Gastrocnemius medialis (tissue), 4 donors: ENCODE results near the gene ANTXR1. TPM values are rescaled to one million over a fixed set of nuclear protein-coding genes. Genes with fewer than 3 reads are reported as not detected.

Experiments
- ATAC-seq, 2 donors: fragments of 150-250 bp; one replicate each; pipeline ENCODE4 v1.9.1; 2016
- DNase-seq, 2 donors: peaks; one replicate each; pipeline ENCODE4 v3.0.0-alpha.2; 2019
- H3K27ac ChIP-seq, 4 donors: fragments of 200-600 bp; sonication (generic); 1 replicate in 1 of 4; 2 replicates in 3 of 4; pipeline ENCODE4 v1.5.1; 2016 to 2018; ENCODE audit warnings: mild to moderate bottlenecking in 2 of 4, moderate library complexity in 1 of 4
- H3K27me3 ChIP-seq, 3 donors: fragments of 200-600 bp; sonication (generic) in 2 of 3; 1 replicate in 1 of 3; 2 replicates in 2 of 3; pipeline versions ENCODE4 v1.5.1 to v1.6.0; 2016 to 2019; ENCODE audit warnings: mild to moderate bottlenecking in 1 of 3, moderate library complexity in 1 of 3
- H3K36me3 ChIP-seq, 2 donors: fragments of 200-600 bp; sonication (generic) in 1 of 2; one replicate each; pipeline ENCODE4 v1.5.1; 2017 to 2018
- H3K4me1 ChIP-seq, 2 donors: fragments of 200-600 bp; sonication (generic) in 1 of 2; one replicate each; pipeline ENCODE4 v1.5.1; 2016 to 2017; ENCODE audit warnings: mild to moderate bottlenecking in 2 of 2
- H3K4me3 ChIP-seq, 4 donors: fragments of 200-600 bp; sonication (generic) in 3 of 4; 1 replicate in 1 of 4; 2 replicates in 3 of 4; pipeline ENCODE4 v1.5.1; 2016 to 2019; ENCODE audit warnings: mild to moderate bottlenecking in 2 of 4
- H3K9me3 ChIP-seq, 3 donors: fragments of 200-600 bp; sonication (generic) in 2 of 3; 1 replicate in 1 of 3; 2 replicates in 2 of 3; pipeline ENCODE4 v1.5.1; 2016 to 2019
- POLR2A ChIP-seq, 2 donors: fragments of 450-650 bp; IDR thresholded peaks; one replicate each; pipeline ENCODE4 v1.6.1; 2017; ENCODE audit warnings: antibody characterized with exemption in 2 of 2, mild to moderate bottlenecking in 2 of 2, moderate library complexity in 2 of 2
- in situ Hi-C, 4 donors: fragments of 200-750 bp; cut with MboI; loops; one replicate each; pipeline versions ENCODE4 v1.15.0 to v1.8.0; 2017; ENCODE audit warnings: low sequenced_read_pairs in 4 of 4
- intact Hi-C: fragments of 100-400 bp; cut with DNase I; formaldehyde crosslinking; loops from one replicate; pipeline ENCODE4 v1.15.1; 2023; ENCODE audit warnings: low total_unique reads
- total RNA-seq, 4 donors: library from RNA; depleted of rRNA; stranded (reverse); fragments of >200 nt; gene quantifications; one replicate each; pipeline versions ENCODE4 v1.1.0 to v1.2.3, GENCODE V29; 2016
- TF ChIP-seq, protein P1 (sequence below), 5 experiments: fragments of 450-650 bp in 3 of 5; fragments of 200-600 bp in 2 of 5; sonication (generic) in 2 of 5; IDR thresholded peaks in 4 of 5; conservative IDR thresholded peaks in 1 of 5; 1 replicate in 4 of 5; 2 replicates in 1 of 5; pipeline ENCODE4 v1.5.1; 2016 to 2019; ENCODE audit warnings: antibody characterized with exemption in 5 of 5, mild to moderate bottlenecking in 3 of 5, moderate library complexity in 3 of 5

The ANTXR1 gene
- total RNA-seq, 4 donors from 2014 or later, result 8.0 to 13.6 (median 9.7) TPM

DNA sequence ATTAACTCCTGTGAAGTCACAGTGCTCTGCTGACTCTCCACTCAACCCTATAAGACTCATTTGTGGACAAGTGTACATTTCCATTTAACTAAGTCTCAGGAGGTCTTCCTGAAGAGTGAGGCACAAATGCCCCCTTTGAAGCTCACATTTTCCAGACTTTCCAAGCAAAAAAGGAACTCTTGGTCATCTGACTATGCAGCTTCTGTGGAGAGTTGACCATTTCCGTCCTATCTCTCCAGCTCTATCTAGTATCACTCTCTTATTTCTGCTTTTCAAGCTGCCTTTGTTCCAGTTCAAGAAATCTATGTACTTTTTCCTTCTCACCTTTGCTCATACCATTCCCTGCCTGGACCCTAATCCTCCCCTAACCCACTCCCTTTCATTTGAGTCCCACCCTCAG is 77.0 kb downstream of the ANTXR1 start:
- in situ Hi-C loops (no loop called here), intact Hi-C loops (no loop called here)
- no peaks in the 10 kb centered on the region for H3K36me3 ChIP-seq
- H3K4me3 ChIP-seq, result no peak overlapping the region
- no peak overlapping the region for H3K27ac ChIP-seq
- no peaks in the 10 kb centered on the region for H3K27me3 ChIP-seq
- ATAC-seq (no peak), DNase-seq (no peak)
- no peaks in the 10 kb centered on the region for H3K4me1 ChIP-seq
- TF ChIP-seq, protein P1, sequence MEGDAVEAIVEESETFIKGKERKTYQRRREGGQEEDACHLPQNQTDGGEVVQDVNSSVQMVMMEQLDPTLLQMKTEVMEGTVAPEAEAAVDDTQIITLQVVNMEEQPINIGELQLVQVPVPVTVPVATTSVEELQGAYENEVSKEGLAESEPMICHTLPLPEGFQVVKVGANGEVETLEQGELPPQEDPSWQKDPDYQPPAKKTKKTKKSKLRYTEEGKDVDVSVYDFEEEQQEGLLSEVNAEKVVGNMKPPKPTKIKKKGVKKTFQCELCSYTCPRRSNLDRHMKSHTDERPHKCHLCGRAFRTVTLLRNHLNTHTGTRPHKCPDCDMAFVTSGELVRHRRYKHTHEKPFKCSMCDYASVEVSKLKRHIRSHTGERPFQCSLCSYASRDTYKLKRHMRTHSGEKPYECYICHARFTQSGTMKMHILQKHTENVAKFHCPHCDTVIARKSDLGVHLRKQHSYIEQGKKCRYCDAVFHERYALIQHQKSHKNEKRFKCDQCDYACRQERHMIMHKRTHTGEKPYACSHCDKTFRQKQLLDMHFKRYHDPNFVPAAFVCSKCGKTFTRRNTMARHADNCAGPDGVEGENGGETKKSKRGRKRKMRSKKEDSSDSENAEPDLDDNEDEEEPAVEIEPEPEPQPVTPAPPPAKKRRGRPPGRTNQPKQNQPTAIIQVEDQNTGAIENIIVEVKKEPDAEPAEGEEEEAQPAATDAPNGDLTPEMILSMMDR (IDR thresholded peaks at IDR 0.05 in 4 of 5, conservative IDR thresholded peaks at IDR 0.05 in 1 of 5), result no peak
- TF ChIP-seq POLR2A (IDR thresholded peaks at IDR 0.05), result no peak
- no peaks in the 10 kb centered on the region for H3K9me3 ChIP-seq

DNA sequence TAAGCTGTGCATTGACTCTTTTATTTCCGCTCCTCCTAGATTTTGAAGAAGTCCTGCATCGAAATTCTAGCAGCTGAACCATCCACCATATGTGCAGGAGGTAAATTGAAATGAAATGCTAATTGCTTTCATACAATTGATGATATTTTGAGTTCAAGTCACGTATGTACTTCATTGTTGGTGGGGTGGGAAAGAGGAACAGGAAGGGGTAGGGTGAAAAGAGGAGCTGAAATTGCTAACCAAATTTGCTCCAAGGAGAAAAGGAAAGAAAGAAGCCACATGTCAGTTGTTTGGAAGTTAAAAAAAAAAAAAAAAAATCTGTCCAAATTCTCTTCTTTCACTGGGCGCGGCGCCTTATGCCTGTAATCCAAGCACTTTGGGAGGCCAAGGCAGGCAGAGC is 77.8 kb downstream of the ANTXR1 start:
- in situ Hi-C loops (no loop called here), intact Hi-C loops (no loop called here)
- H3K27ac ChIP-seq, result no peak overlapping the region
- TF ChIP-seq, protein P1 (IDR thresholded peaks at IDR 0.05 in 4 of 5, conservative IDR thresholded peaks at IDR 0.05 in 1 of 5), result no peak
- no peak for TF ChIP-seq POLR2A (IDR thresholded peaks at IDR 0.05)
- no peaks in the 10 kb centered on the region for H3K4me1 ChIP-seq
- no peaks in the 10 kb centered on the region for H3K27me3 ChIP-seq
- H3K9me3 ChIP-seq, result no peaks in the 10 kb centered on the region
- no peak for DNase-seq
- no peak overlapping the region for H3K4me3 ChIP-seq
- no peaks in the 10 kb centered on the region for H3K36me3 ChIP-seq
- no peak for ATAC-seq

GRCh38 chr2:69092857-69093256 is 79.9 kb downstream of the ANTXR1 start:
- H3K9me3 ChIP-seq, result no peaks in the 10 kb centered on the region
- in situ Hi-C loops (no loop called here), intact Hi-C loops (no loop called here)
- H3K36me3 ChIP-seq, result no peaks in the 10 kb centered on the region
- no peak overlapping the region for H3K4me3 ChIP-seq
- DNase-seq, result no peak
- no peak for TF ChIP-seq POLR2A (IDR thresholded peaks at IDR 0.05)
- TF ChIP-seq, protein P1 (IDR thresholded peaks at IDR 0.05 in 4 of 5, conservative IDR thresholded peaks at IDR 0.05 in 1 of 5), result no peak
- H3K27me3 ChIP-seq, result no peaks in the 10 kb centered on the region
- no peak for ATAC-seq
- peaks cover 0 to 11% of the 10 kb centered on the region in 2 donors for H3K4me1 ChIP-seq
- H3K27ac ChIP-seq, result no peak overlapping the region

DNA sequence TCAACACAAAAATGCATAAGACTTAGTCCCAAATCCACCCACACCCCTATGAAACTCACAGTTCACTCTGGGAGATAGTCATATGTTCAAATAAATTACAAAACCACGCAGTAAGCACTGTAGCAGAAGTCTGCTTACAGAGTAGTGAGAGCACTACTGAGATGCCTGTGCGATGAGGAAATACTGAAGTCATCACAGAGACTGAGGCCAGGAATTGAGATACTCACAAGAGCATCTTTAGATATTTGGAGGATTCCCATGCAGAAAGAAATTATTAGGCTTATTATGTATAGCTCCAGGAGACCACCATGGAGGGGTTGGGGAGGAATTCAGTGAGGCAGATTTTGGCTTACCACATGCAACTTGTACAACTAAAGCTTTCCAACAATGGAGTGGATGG is 82.3 kb downstream of the ANTXR1 start:
- no peak for TF ChIP-seq POLR2A (IDR thresholded peaks at IDR 0.05)
- TF ChIP-seq, protein P1 (IDR thresholded peaks at IDR 0.05 in 4 of 5, conservative IDR thresholded peaks at IDR 0.05 in 1 of 5), result no peak

More for the DNA sequence above, 82.3 kb downstream of the ANTXR1 start:
- H3K4me3 ChIP-seq, result no peak overlapping the region
- intact Hi-C loops, result no loop called here
- peaks cover 7 to 19% of the 10 kb centered on the region in 2 donors for H3K4me1 ChIP-seq
- no peaks in the 10 kb centered on the region for H3K27me3 ChIP-seq
- H3K9me3 ChIP-seq, result no peaks in the 10 kb centered on the region
- H3K27ac ChIP-seq, result peak overlapping the region in 3 of 4 donors; percentile 14 to 40 (median 30)
- peak; percentile 80 to 85 for ATAC-seq
- DNase-seq, result no peak
- in situ Hi-C loops, result no loop called here
- H3K36me3 ChIP-seq, result no peaks in the 10 kb centered on the region
